GM10248 (cell line): ENCODE measurements around the gene RTL9.

Experiments
- CTCF ChIA-PET: fragments of 300-600 bp; sonication (Branson Sonifier 250); formaldehyde crosslinking; extraction: SDS; loops from one replicate; lab custom pipeline; 2021; ENCODE audit warnings: antibody characterized with exemption; lab: Yijun Ruan, JAX
- POLR2A ChIA-PET: fragments of 350-650 bp; sonication (Branson Sonifier 250); formaldehyde crosslinking; extraction: SDS; loops from one replicate; lab custom pipeline; 2020; ENCODE audit warnings: antibody characterized with exemption; lab: Yijun Ruan, JAX
- DNase-seq: peaks from one replicate; pipeline ENCODE4 v3.0.0; 2012; ENCODE audit errors: extremely low spot score
- CTCF ChIP-seq: IDR thresholded peaks from 2 replicates; pipeline ENCODE4 v1.5.1; 2012; ENCODE audit warnings: mild to moderate bottlenecking, low read depth; ENCODE audit errors: extremely low read depth, missing control alignments, control extremely low read depth

The RTL9 gene

GRCh38 chrX:110374559-110374958 is 15.9 kb downstream of the RTL9 start:
- TF ChIP-seq CTCF: no peak
- ChIA-PET POLR2A (no interaction called here), CTCF (no interaction called here)
- no peak for DNase-seq

DNA sequence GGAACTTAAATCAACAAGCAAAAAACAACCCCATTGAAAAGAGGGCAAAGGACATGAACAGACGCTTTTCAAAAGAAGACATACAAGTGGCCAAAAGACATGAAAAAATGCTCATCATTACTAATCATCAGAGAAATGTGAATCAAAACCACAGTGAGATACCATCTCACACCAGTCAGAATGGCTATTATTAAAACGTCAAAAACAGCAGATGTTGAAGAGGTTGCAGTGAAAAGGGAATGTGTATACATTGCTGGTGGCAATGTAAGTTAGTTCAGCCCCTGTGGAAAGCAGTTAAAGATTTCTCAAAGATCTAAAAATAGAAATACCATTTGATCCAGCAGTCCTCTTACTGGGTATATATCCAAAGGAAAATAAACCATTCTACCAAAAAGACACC is 22.6 kb downstream of the RTL9 start:
- no peak for DNase-seq
- ChIA-PET CTCF (no interaction called here), POLR2A (no interaction called here)
- TF ChIP-seq CTCF: no peak

- no peak for DNase-seq
- ChIA-PET CTCF (interaction anchor here (1.0 to 1.5 kb wide), 5 partner anchors 10 to 227 kb away, joined by 3 to 5 read pairs (median 3); no protein-coding TSS in a partner anchor), POLR2A (no interaction called here)
- TF ChIP-seq CTCF: no peak
These were observed 24.8 kb downstream of the RTL9 start for GRCh38 chrX:110383414-110383813.

- no peak for TF ChIP-seq CTCF
- ChIA-PET CTCF (interaction anchor here (1.0 to 1.5 kb wide), 2 partner anchors 13 to 27 kb away, joined by 3 read pairs; no protein-coding TSS in a partner anchor), POLR2A (no interaction called here)
- DNase-seq: no peak
These were observed 25.8 kb downstream of the RTL9 start for GRCh38 chrX:110384490-110384889.

- CTCF ChIA-PET: interaction anchor here (1.6 to 1.8 kb wide), 2 partner anchors 14 to 18 kb away, joined by 4 to 5 read pairs; no protein-coding TSS in a partner anchor
- TF ChIP-seq CTCF: no peak
- DNase-seq: no peak
- POLR2A ChIA-PET: no interaction called here
These were observed 30.9 kb downstream of the RTL9 start for GRCh38 chrX:110389570-110389969.

DNA sequence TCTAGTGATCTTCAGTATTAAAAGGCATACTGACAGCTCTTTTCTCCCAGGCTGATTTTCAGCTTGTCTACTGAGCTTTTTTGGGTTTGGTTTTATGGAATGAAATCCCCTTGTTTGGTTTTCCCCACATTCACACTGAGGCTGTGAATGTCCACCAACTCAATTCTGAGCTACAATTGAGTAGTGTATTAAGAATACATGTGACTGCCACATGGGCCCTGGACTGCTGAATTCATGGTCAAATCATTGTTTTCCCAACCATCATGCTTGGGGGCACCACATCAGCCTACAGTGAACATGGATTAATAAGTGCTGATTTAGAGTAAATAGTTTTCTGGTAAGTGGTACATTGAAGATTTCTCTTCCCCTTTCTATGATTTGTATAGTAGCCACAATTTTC is 32.4 kb downstream of the RTL9 start:
- ChIA-PET POLR2A (no interaction called here), CTCF (interaction anchor here (1.6 to 1.8 kb wide), 2 partner anchors 12 to 17 kb away, joined by 4 to 5 read pairs; no protein-coding TSS in a partner anchor)
- no peak for DNase-seq
- TF ChIP-seq CTCF: no peak
